ENCODE results near the gene ZNF557.
A peak's percentile ranks its signal among the peaks of the same experiment; 100 is the strongest.

Gene ZNF557

DNA sequence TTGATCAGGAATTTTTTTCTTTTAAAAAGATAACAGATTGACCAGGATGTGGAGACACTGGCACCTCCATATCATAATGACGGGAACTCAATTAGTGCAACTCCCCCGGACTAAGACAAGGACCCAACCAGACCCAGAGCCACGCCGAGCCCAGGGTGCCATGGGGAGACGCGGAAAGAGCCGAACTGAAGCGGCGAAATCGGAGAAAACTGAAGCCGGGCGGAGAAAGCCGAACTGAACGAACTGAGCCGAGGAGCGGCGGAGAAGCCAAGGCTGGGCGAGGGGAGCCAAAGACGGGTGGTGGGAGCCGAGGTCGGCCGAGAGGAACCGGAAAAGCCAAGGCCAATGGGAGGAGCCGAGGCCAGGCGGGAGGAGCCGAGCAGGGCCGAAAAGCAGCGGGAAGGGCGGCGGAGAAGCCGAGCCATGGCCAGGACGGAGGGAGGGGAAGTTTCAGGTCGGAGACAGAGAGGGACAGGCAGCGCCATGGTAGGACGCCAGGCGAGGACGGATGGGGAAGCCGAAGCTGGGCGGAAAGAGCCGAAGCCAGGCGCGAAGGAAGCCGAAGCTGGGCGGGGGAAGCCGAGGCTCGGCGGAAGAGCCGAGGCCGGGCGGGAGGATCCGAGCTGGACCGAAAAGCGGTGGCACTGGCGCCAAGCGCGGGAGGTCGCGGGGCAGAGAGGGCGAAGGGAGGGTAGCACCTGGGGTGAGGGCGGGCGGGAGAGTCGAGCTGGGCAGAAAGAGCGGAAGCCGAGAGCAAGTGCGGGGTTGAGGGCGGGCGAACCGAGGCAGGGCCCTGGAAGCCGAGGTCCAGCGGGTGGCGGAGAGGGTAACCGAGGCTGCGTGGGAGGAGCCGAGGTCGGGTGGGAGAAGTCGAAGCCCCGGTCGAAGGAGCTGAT lies 29.4 kb downstream of the ZNF557 start:
- peak; percentile 86 for DNase-seq (ENCODE audit: low spot score)
- H3K4me3 Mint-ChIP-seq, result peak overlapping the region; percentile 93
- peaks cover 29% of the 10 kb centered on the region for H3K4me1 Mint-ChIP-seq (ENCODE audit: low read depth)

DNA sequence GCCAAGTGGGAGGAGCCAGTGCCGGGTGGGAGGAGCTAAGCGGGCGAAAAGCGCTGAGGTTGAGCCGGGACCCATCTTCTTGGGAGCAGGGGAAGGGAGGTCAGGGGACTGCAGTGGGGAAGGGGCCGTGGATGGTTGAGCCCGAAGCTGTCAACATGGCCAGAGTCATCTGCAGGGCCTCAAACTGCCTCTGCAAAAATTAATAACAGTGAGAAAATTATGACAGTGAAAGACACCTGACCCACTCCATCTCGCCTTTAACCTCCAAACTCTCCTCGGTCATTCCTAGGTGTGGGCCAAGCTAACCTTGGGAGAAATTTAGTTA lies 30.1 kb downstream of the ZNF557 start:
- no peak for DNase-seq (ENCODE audit: low spot score)
- Mint-ChIP-seq H3K4me3 (peak overlapping the region; percentile 93), H3K27ac (peak overlapping the region; percentile 93), H3K4me1 (ENCODE audit: low read depth) (peaks cover 29% of the 10 kb centered on the region), H3K36me3 (ENCODE audit: low read depth) (peaks cover 14% of the 10 kb centered on the region), H3K9me3 (peaks cover 33% of the 10 kb centered on the region), H3K27me3 (ENCODE audit: low read depth) (peaks cover 13% of the 10 kb centered on the region)

More for the DNA sequence above, 29.4 kb downstream of the ZNF557 start:
- Mint-ChIP-seq H3K36me3 (ENCODE audit: low read depth) (peaks cover 14% of the 10 kb centered on the region), H3K9me3 (peaks cover 34% of the 10 kb centered on the region), H3K27me3 (ENCODE audit: low read depth) (peaks cover 13% of the 10 kb centered on the region), H3K27ac (peak overlapping the region; percentile 93)

DNA sequence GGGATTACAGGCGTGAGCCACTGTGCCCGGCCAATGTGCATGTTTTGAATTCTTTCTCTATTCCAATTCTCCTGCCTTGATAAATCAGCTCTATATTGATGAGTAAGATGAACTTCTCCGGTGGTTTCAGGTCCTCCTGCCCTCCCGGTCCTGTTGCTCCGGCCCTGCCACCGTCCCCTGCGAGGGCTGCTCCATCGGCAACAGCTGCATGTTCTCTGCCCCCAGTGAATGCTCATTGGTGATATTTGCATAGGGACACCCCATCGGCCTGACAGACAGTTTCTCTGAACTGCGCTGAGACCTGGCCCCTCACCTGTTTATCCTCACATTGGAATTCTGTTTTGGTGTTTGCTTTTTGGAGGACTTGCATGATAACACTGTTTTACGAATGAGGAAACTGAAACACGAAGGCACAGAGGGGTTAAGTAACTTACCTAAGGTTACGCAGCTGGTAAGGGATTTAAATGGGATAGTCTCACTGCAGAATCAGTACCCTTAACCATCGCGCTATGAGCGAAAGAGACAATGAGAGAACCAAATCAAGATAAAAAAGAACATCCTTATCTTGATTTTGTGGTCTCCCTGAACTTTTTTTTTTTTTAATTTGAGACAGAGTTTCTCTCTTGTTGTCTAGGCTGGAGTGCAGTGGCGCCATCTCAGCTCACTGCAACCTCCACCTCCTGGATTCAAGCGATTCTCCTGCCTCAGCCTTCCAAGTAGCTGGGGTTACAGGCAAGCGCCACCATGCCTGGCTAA lies 32.2 kb downstream of the ZNF557 start:
- H3K27me3 Mint-ChIP-seq (ENCODE audit: low read depth), result peaks cover 13% of the 10 kb centered on the region
- peaks cover 7% of the 10 kb centered on the region for H3K36me3 Mint-ChIP-seq (ENCODE audit: low read depth)
- peak overlapping the region; percentile 55 for H3K4me3 Mint-ChIP-seq
- H3K4me1 Mint-ChIP-seq (ENCODE audit: low read depth), result peaks cover 29% of the 10 kb centered on the region
- peaks cover 17% of the 10 kb centered on the region for H3K9me3 Mint-ChIP-seq
- no peak for DNase-seq (ENCODE audit: low spot score)
- no peak overlapping the region for H3K27ac Mint-ChIP-seq

DNA sequence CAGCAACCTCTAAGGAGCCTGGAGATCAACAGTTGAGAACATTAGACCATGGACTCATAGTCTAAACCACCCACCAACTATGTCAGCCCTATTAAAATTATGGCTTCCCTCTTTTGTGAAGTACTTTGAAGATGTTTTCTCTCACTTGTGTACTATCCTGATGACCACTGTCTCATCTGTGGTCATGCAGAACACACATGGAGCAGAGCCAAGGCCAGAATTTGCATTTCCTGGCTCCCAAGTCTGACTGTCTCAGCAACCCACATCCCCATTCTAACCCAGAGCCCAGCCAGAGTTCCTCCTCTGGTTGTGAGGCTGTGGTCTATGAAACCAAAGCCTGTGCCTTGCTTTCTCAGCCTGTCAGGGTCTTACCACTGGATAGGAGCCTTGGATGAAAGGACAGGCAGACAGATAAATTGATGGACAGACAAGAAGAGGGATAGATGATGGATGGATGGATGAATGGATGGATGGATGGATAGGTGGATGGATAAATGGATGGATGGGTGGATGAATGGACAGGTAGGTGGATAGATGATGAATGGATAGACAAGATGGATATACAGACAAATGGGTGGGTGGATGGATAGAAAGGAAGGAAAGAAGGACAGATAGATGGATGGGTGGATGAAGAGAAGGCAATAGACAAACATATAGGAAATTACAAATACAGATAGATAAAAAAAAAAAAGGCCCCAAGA lies 35.4 kb downstream of the ZNF557 start:
- H3K36me3 Mint-ChIP-seq (ENCODE audit: low read depth), result no peaks in the 10 kb centered on the region
- H3K4me3 Mint-ChIP-seq, result no peak overlapping the region
- H3K4me1 Mint-ChIP-seq (ENCODE audit: low read depth), result peaks cover 15% of the 10 kb centered on the region
- peaks cover 7% of the 10 kb centered on the region for H3K27me3 Mint-ChIP-seq (ENCODE audit: low read depth)
- H3K27ac Mint-ChIP-seq, result no peak overlapping the region
- no peaks in the 10 kb centered on the region for H3K9me3 Mint-ChIP-seq
- DNase-seq (ENCODE audit: low spot score), result no peak

GRCh38 chr19:7106711-7107657 lies 37.5 kb downstream of the ZNF557 start:
- Mint-ChIP-seq H3K4me1 (ENCODE audit: low read depth) (peaks cover 4% of the 10 kb centered on the region), H3K36me3 (ENCODE audit: low read depth) (no peaks in the 10 kb centered on the region), H3K4me3 (no peak overlapping the region), H3K27me3 (ENCODE audit: low read depth) (no peaks in the 10 kb centered on the region), H3K27ac (no peak overlapping the region), H3K9me3 (no peaks in the 10 kb centered on the region)
- no peak for DNase-seq (ENCODE audit: low spot score)

- no peak overlapping the region for H3K4me3 Mint-ChIP-seq
- no peak overlapping the region for H3K27ac Mint-ChIP-seq
- DNase-seq (ENCODE audit: low spot score), result no peak
- no peaks in the 10 kb centered on the region for H3K9me3 Mint-ChIP-seq
- H3K4me1 Mint-ChIP-seq (ENCODE audit: low read depth), result no peaks in the 10 kb centered on the region
- H3K36me3 Mint-ChIP-seq (ENCODE audit: low read depth), result no peaks in the 10 kb centered on the region
- no peaks in the 10 kb centered on the region for H3K27me3 Mint-ChIP-seq (ENCODE audit: low read depth)
Observed at GRCh38 chr19:7109678-7110289, 40.3 kb downstream of the ZNF557 start.

DNA sequence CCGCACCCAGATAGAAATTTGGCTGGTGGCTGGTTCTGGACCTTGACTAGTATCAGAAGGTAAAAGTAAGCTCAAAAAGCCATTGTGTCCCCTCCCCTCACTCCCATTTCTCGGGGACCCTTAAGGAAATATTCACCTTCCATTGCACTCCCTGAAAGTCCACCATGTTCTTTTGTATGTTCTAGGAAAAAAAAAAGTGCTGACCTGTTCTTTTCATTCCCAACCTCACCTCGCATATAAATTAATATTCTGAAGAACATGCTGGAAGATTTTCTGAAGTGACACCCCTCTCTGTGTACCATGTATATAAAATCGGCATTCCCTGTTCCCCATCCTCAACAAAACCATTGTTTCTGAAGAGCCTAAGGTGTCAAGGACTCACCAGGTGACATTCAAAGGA lies 43.2 kb downstream of the ZNF557 start:
- DNase-seq (ENCODE audit: low spot score), result no peak
- H3K9me3 Mint-ChIP-seq, result no peaks in the 10 kb centered on the region
- H3K27ac Mint-ChIP-seq, result no peak overlapping the region
- no peaks in the 10 kb centered on the region for H3K36me3 Mint-ChIP-seq (ENCODE audit: low read depth)
- H3K4me1 Mint-ChIP-seq (ENCODE audit: low read depth), result no peaks in the 10 kb centered on the region
- H3K27me3 Mint-ChIP-seq (ENCODE audit: low read depth), result no peaks in the 10 kb centered on the region
- H3K4me3 Mint-ChIP-seq, result no peak overlapping the region

GRCh38 chr19:7113233-7113632 lies 43.7 kb downstream of the ZNF557 start:
- Mint-ChIP-seq H3K4me3 (no peak overlapping the region), H3K36me3 (ENCODE audit: low read depth) (no peaks in the 10 kb centered on the region), H3K4me1 (ENCODE audit: low read depth) (no peaks in the 10 kb centered on the region), H3K27ac (no peak overlapping the region), H3K9me3 (no peaks in the 10 kb centered on the region), H3K27me3 (ENCODE audit: low read depth) (no peaks in the 10 kb centered on the region)
- DNase-seq (ENCODE audit: low spot score), result no peak

DNA sequence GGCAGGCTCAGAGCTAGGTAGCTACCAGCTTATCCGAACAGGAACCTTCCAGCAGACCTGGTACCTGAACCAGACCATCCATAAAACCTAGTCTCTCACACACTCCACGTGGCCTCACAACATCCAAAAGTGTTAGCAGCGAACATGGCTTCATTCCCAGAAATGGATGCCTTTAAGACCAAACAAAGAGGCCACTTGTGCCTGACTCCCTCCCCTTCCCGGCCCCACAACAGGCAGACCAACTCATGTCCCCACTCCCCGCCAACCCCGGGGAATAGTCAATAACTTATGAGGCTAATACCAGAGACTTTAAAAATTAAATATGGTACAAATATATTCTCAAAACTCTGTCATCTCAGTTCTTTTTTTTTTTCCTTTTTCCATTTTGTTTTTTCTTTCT lies 46.2 kb downstream of the ZNF557 start:
- no peaks in the 10 kb centered on the region for H3K36me3 Mint-ChIP-seq (ENCODE audit: low read depth)
- DNase-seq (ENCODE audit: low spot score), result no peak
- H3K4me3 Mint-ChIP-seq, result no peak overlapping the region
- H3K27me3 Mint-ChIP-seq (ENCODE audit: low read depth), result no peaks in the 10 kb centered on the region
- H3K4me1 Mint-ChIP-seq (ENCODE audit: low read depth), result no peaks in the 10 kb centered on the region
- H3K9me3 Mint-ChIP-seq, result no peaks in the 10 kb centered on the region
- H3K27ac Mint-ChIP-seq, result no peak overlapping the region

DNA sequence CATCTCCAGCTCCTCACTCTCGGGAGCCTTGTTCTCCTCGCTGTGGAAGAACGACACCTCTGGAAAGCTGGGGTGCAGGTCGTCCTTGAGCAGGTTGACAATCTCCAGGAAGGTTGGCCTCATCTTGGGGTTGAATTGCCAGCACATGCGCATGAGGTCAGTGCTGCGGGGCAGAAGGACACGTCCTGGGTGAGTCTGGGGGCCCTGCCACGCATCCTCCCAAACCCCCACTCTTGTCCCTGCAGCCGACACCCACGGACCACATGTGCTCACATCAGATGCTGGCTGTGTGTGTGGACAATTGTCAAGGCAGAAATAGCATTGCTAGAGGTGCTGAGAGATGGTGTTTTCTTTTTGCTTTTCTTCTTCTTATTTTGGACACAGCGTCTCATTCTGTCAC lies 47.7 kb downstream of the ZNF557 start:
- H3K27ac Mint-ChIP-seq, result no peak overlapping the region
- no peaks in the 10 kb centered on the region for H3K27me3 Mint-ChIP-seq (ENCODE audit: low read depth)
- no peaks in the 10 kb centered on the region for H3K36me3 Mint-ChIP-seq (ENCODE audit: low read depth)
- DNase-seq (ENCODE audit: low spot score), result no peak
- no peaks in the 10 kb centered on the region for H3K9me3 Mint-ChIP-seq
- no peaks in the 10 kb centered on the region for H3K4me1 Mint-ChIP-seq (ENCODE audit: low read depth)
- H3K4me3 Mint-ChIP-seq, result no peak overlapping the region

- no peak for DNase-seq (ENCODE audit: low spot score)
- no peak overlapping the region for H3K4me3 Mint-ChIP-seq
- H3K27me3 Mint-ChIP-seq (ENCODE audit: low read depth), result no peaks in the 10 kb centered on the region
Observed at GRCh38 chr19:7119582-7119981, 50.1 kb downstream of the ZNF557 start.

DNA sequence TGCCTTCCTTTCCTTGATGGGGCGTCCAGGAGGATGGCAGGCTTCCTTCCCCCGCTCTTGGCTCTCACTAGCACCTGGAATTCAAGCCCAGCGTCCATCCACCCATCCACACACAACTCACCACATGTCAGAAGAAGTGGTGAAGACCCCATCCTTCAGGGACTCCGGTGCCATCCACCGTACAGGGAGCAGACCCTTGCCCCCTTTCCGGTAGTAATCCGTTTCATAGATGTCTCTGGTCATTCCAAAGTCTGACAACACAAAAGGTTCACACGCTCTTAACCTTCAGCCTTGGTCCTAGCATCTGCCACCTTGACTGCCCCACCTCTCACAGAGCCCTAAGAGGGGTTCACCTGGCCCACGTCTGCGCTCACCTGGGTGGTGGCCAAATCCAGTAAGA lies 51.0 kb downstream of the ZNF557 start:
- H3K4me3 Mint-ChIP-seq, result no peak overlapping the region
- no peak overlapping the region for H3K27ac Mint-ChIP-seq
- H3K4me1 Mint-ChIP-seq (ENCODE audit: low read depth), result no peaks in the 10 kb centered on the region
- H3K36me3 Mint-ChIP-seq (ENCODE audit: low read depth), result peaks cover 1% of the 10 kb centered on the region
- peaks cover 9% of the 10 kb centered on the region for H3K9me3 Mint-ChIP-seq
- no peaks in the 10 kb centered on the region for H3K27me3 Mint-ChIP-seq (ENCODE audit: low read depth)
- DNase-seq (ENCODE audit: low spot score), result no peak

More at GRCh38 chr19:7119582-7119981, 50.1 kb downstream of the ZNF557 start:
- H3K9me3 Mint-ChIP-seq, result peaks cover 1% of the 10 kb centered on the region
- no peaks in the 10 kb centered on the region for H3K36me3 Mint-ChIP-seq (ENCODE audit: low read depth)
- H3K4me1 Mint-ChIP-seq (ENCODE audit: low read depth), result no peaks in the 10 kb centered on the region
- no peak overlapping the region for H3K27ac Mint-ChIP-seq

DNA sequence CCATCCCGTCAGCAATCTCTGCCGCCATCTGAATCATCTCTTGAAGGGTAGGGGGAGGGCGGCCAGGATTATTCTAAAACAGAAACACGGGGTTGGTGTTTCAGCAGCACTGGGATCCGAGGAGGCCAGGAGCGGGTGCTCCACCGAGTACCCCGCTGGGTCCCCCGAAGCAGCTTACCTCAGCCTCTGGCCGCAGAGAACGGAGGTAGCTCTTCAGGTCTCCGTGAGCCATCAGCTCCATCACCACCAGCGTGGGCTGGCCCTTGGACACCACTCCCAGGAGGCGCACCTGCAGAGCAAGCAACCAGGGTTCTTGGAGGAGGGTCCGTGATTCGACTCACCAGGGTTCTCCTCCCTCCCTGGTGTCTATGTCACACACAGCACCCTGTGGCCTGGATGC lies 53.2 kb downstream of the ZNF557 start:
- Mint-ChIP-seq H3K27ac (no peak overlapping the region), H3K27me3 (ENCODE audit: low read depth) (no peaks in the 10 kb centered on the region), H3K4me3 (no peak overlapping the region), H3K36me3 (ENCODE audit: low read depth) (peaks cover 2% of the 10 kb centered on the region), H3K9me3 (peaks cover 14% of the 10 kb centered on the region), H3K4me1 (ENCODE audit: low read depth) (no peaks in the 10 kb centered on the region)
- DNase-seq (ENCODE audit: low spot score), result no peak

All from T-helper 2 cell treated with Interferon-gamma antibody and Interleukin-4, amounts not matched to agents 5 μg/mL and 100 μg/mL, for 36 hours (primary cell).